Fibroblast of lung (primary cell): ENCODE data around the gene MFSD2A.

Experiments used
- CTCF ChIP-seq, 2 donors: IDR thresholded peaks in 1 of 2; conservative IDR thresholded peaks in 1 of 2; 1 replicate in 1 of 2; 2 replicates in 1 of 2; pipeline ENCODE4 v1.5.1; 2011 to 2012; ENCODE audit warnings: low read length in 2 of 2, control low read depth in 1 of 2, inconsistent platforms in 1 of 2, low read depth in 1 of 2, mild to moderate bottlenecking in 1 of 2
- EZH2 ChIP-seq: IDR thresholded peaks from 2 replicates; pipeline ENCODE4 v1.5.1; 2012; ENCODE audit warnings: low read length, control low read depth, mild to moderate bottlenecking; ENCODE audit errors: missing control alignments

GRCh38 chr1:39926820-39927219 lies 28.1 kb upstream of the MFSD2A start:
- TF ChIP-seq CTCF (conservative IDR thresholded peaks at IDR 0.05 in 1 of 2, IDR thresholded peaks at IDR 0.05 in 1 of 2; ENCODE audit: low read depth in 1 of 2, low read length in 2 of 2) (no peak), EZH2 (no peak)
